MM.1S (cell line): ENCODE results near the gene MSL3.

Experiments
- DNase-seq: peaks from one replicate; pipeline ENCODE4 v3.0.0-alpha.2; 2015
- H2AFZ ChIP-seq: fragments of 300-600 bp; sonication (generic); 2 replicates; pipeline ENCODE4 v1.6.0; 2016; ENCODE audit warnings: antibody characterized with exemption, low read length
- H3F3A ChIP-seq: fragments of 300-600 bp; sonication (generic); 2 replicates; pipeline ENCODE4 v1.6.1; 2016; ENCODE audit warnings: mild to moderate bottlenecking, antibody characterized with exemption, low read length, moderate library complexity, mixed read lengths; ENCODE audit not compliant: insufficient read depth
- H3K27ac ChIP-seq: fragments of 300-600 bp; sonication (generic); 2 replicates; pipeline ENCODE4 v1.5.1; 2016; ENCODE audit warnings: mild to moderate bottlenecking, low read length
- H3K27me3 ChIP-seq: fragments of 300-600 bp; sonication (generic); replicated peaks from 2 replicates; pipeline ENCODE4 v1.6.0; 2016; ENCODE audit warnings: low read length; ENCODE audit not compliant: insufficient read depth
- H3K36me3 ChIP-seq: fragments of 300-600 bp; sonication (generic); replicated peaks from 2 replicates; pipeline ENCODE4 v1.6.1; 2016; ENCODE audit warnings: mild to moderate bottlenecking, low read length, mixed read lengths; ENCODE audit not compliant: insufficient read depth
- H3K4me1 ChIP-seq: fragments of 300-600 bp; sonication (generic); 2 replicates; pipeline ENCODE4 v1.6.1; 2016; ENCODE audit warnings: low read length, mixed read lengths
- H3K4me2 ChIP-seq: fragments of 300-600 bp; sonication (generic); 2 replicates; pipeline ENCODE4 v1.6.0; 2016; ENCODE audit warnings: low read depth, low read length
- H3K4me3 ChIP-seq: fragments of 300-600 bp; sonication (generic); 2 replicates; pipeline ENCODE4 v1.5.1; 2016; ENCODE audit warnings: low read length, mixed read lengths
- H3K79me2 ChIP-seq: fragments of 300-600 bp; sonication (generic); 2 replicates; pipeline ENCODE4 v1.6.1; 2016; ENCODE audit warnings: mixed run types, low read length, mixed read lengths
- H3K9ac ChIP-seq: fragments of 300-600 bp; sonication (generic); 2 replicates; pipeline ENCODE4 v1.6.1; 2016; ENCODE audit warnings: low read length, mixed read lengths
- H3K9me2 ChIP-seq: fragments of 300-600 bp; sonication (generic); replicated peaks from 2 replicates; pipeline ENCODE4 v1.6.1; 2016; ENCODE audit warnings: mild to moderate bottlenecking, low read length, mixed read lengths; ENCODE audit not compliant: insufficient read depth
- H3K9me3 ChIP-seq: fragments of 300-600 bp; sonication (generic); replicated peaks from 2 replicates; pipeline ENCODE4 v1.6.1; 2016; ENCODE audit warnings: mild to moderate bottlenecking, low read length, mixed read lengths; ENCODE audit not compliant: insufficient read depth
- H4K20me1 ChIP-seq: fragments of 300-600 bp; sonication (generic); 2 replicates; pipeline ENCODE4 v1.6.1; 2016; ENCODE audit warnings: mild to moderate bottlenecking, low read length, moderate library complexity, mixed read lengths; ENCODE audit not compliant: insufficient read depth
- EZH2 ChIP-seq: fragments of 300-600 bp; sonication (generic); optimal IDR thresholded peaks from 2 replicates; pipeline ENCODE3; 2017; ENCODE audit warnings: low read depth, mild to moderate bottlenecking, antibody characterized with exemption, low read length, mixed read lengths
- EZH2phosphoT487 ChIP-seq: fragments of 300-600 bp; sonication (generic); IDR thresholded peaks from 2 replicates; pipeline ENCODE4 v1.6.1; 2018; ENCODE audit warnings: antibody characterized with exemption, low read length
- TF ChIP-seq, protein P1 (sequence below): fragments of 300-600 bp; sonication (generic); IDR thresholded peaks from 2 replicates; pipeline ENCODE4 v1.5.1; 2016; ENCODE audit warnings: antibody characterized with exemption, low read length, mixed read lengths

The MSL3 gene

GRCh38 chrX:11765449-11765848 lies 7.4 kb downstream of the MSL3 start:
- Histone ChIP-seq H3F3A (0 out of 2 replicates have a peak, but pooled peaks cover 5% of the 10 kb centered on the region), H3K27me3 (no peaks in the 10 kb centered on the region), H3K4me2 (no peak overlapping the region), H3K79me2 (peaks cover 9% of the 10 kb centered on the region), H3K4me3 (no peak overlapping the region), H3K9ac (no peak overlapping the region), H3K27ac (no peak overlapping the region), H3K9me3 (no peaks in the 10 kb centered on the region), H3K4me1 (peaks cover 11% of the 10 kb centered on the region; the same call in 1 of the 2 replicates), H3K36me3 (no peaks in the 10 kb centered on the region), H2AFZ (no peak overlapping the region), H3K9me2 (no peaks in the 10 kb centered on the region), H4K20me1 (no peaks in the 10 kb centered on the region)
- TF ChIP-seq, protein P1, sequence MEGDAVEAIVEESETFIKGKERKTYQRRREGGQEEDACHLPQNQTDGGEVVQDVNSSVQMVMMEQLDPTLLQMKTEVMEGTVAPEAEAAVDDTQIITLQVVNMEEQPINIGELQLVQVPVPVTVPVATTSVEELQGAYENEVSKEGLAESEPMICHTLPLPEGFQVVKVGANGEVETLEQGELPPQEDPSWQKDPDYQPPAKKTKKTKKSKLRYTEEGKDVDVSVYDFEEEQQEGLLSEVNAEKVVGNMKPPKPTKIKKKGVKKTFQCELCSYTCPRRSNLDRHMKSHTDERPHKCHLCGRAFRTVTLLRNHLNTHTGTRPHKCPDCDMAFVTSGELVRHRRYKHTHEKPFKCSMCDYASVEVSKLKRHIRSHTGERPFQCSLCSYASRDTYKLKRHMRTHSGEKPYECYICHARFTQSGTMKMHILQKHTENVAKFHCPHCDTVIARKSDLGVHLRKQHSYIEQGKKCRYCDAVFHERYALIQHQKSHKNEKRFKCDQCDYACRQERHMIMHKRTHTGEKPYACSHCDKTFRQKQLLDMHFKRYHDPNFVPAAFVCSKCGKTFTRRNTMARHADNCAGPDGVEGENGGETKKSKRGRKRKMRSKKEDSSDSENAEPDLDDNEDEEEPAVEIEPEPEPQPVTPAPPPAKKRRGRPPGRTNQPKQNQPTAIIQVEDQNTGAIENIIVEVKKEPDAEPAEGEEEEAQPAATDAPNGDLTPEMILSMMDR: no peak
- TF ChIP-seq EZH2phosphoT487 (no peak), EZH2 (no peak)
- no peak for DNase-seq

DNA sequence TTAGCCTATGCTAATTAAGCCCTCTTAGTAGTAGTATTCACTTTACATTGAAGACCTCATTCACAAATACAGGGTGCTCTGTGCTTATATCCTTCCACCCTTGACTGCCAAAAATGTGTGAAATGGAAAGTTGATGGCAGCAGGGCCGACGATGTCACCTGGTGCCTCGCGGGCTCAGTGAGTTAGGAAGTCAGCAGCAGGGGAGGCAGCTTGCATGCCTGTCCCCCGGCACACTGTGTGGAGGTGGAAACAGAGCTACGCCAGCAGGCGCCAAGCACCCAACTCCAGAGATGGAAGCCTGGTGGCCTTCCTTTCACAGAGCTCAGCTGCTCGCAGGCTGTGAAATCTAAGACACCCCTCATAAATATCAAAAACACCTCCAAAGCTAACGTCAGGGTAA lies 8.4 kb downstream of the MSL3 start:
- no peaks in the 10 kb centered on the region for H3K79me2 ChIP-seq
- no peak overlapping the region; the same call in 1 of the 2 replicates for H3K27ac ChIP-seq
- no peaks in the 10 kb centered on the region for H3K9me2 ChIP-seq
- H3K27me3 ChIP-seq: no peaks in the 10 kb centered on the region
- H3K9me3 ChIP-seq: no peaks in the 10 kb centered on the region
- H2AFZ ChIP-seq: no peak overlapping the region
- H3K4me3 ChIP-seq: no peak overlapping the region
- H3K36me3 ChIP-seq: no peaks in the 10 kb centered on the region
- 0 out of 2 replicates have a peak, but pooled peaks cover 5% of the 10 kb centered on the region for H3F3A ChIP-seq
- no peak for TF ChIP-seq EZH2
- no peaks in the 10 kb centered on the region for H4K20me1 ChIP-seq
- no peak for DNase-seq
- no peak overlapping the region for H3K9ac ChIP-seq
- H3K4me2 ChIP-seq: no peak overlapping the region
- peaks cover 4% of the 10 kb centered on the region; the same call in 1 of the 2 replicates for H3K4me1 ChIP-seq

DNA sequence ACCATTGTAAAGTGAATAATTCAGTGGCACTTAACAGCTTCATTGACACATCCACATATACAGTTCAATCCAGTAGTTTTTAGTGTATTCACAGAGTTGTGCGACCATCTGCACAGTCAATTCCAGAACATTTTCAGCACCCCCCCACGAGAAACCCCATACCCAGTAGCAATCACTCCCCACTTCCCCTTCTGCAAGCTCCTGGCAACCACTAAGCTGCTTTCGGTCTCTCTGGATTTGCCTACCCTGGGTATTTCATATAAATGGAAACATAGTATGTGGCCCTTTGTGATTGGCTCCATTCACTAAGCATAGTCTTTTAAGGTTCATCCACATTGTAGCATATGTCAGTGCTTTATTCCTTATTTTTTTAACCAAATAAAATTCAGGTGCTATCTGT lies 10.0 kb downstream of the MSL3 start:
- Histone ChIP-seq H3K4me3 (no peak overlapping the region), H3K4me1 (peaks cover 4% of the 10 kb centered on the region; the same call in 1 of the 2 replicates), H3F3A (0 out of 2 replicates have a peak, but pooled peaks cover 5% of the 10 kb centered on the region), H2AFZ (no peak overlapping the region), H4K20me1 (no peaks in the 10 kb centered on the region), H3K9me2 (no peaks in the 10 kb centered on the region), H3K9me3 (no peaks in the 10 kb centered on the region), H3K4me2 (no peak overlapping the region), H3K9ac (peak overlapping the region; percentile 25; the same call in 1 of the 2 replicates), H3K27me3 (no peaks in the 10 kb centered on the region), H3K79me2 (no peaks in the 10 kb centered on the region), H3K36me3 (no peaks in the 10 kb centered on the region), H3K27ac (peak overlapping the region; percentile 54; the same call in 1 of the 2 replicates)
- TF ChIP-seq, protein P1: no peak
- TF ChIP-seq EZH2phosphoT487 (no peak), EZH2 (no peak)
- DNase-seq: no peak

GRCh38 chrX:11770320-11770719 lies 12.3 kb downstream of the MSL3 start:
- no peaks in the 10 kb centered on the region for H3K9me2 ChIP-seq
- H3K79me2 ChIP-seq: no peaks in the 10 kb centered on the region
- H3K27me3 ChIP-seq: no peaks in the 10 kb centered on the region
- H3K9me3 ChIP-seq: no peaks in the 10 kb centered on the region
- H3K4me3 ChIP-seq: no peak overlapping the region
- H3K4me1 ChIP-seq: peaks cover 4% of the 10 kb centered on the region; the same call in 1 of the 2 replicates
- no peaks in the 10 kb centered on the region for H3K36me3 ChIP-seq
- H3K27ac ChIP-seq: no peak overlapping the region
- H4K20me1 ChIP-seq: no peaks in the 10 kb centered on the region
- peak overlapping the region; percentile 28; the same call in 1 of the 2 replicates for H3K4me2 ChIP-seq
- H2AFZ ChIP-seq: no peak overlapping the region
- DNase-seq: peak; percentile 63
- TF ChIP-seq, protein P1: peak; percentile 74
- no peak for TF ChIP-seq EZH2phosphoT487
- H3F3A ChIP-seq: 0 out of 2 replicates have a peak, but pooled peaks cover 5% of the 10 kb centered on the region
- H3K9ac ChIP-seq: peak overlapping the region; percentile 39; the same call in 1 of the 2 replicates
